HG03108 (cell line): Measurements from ENCODE around the gene LARGE1.

Experiments used
- ATAC-seq: cut with Tn5 transposase; IDR thresholded peaks from one replicate; pipeline ENCODE4 v1.9.1; 2021; ENCODE audit warnings: moderate library complexity; ENCODE audit not compliant: unreplicated experiment

LARGE1 gene

DNA sequence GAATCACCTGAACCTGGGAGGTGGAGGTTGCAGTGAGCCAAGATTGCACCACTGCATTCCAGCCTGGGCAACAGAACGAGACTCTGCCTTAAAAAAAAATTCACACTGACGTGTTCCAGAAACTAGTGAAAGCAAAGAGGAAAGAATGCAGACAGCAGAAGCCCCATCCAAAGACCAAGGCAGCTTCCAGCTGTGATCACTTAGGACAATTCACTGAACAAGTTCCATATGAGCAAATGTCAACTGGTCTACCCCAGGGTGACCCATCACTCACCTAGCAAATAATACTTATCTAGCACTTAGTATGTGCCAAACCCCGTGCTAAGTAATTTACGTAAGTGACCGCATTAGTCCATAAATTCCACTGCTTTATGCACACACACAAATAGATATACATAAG is 138.9 kb downstream of the LARGE1 start:
- ATAC-seq = no peak

DNA sequence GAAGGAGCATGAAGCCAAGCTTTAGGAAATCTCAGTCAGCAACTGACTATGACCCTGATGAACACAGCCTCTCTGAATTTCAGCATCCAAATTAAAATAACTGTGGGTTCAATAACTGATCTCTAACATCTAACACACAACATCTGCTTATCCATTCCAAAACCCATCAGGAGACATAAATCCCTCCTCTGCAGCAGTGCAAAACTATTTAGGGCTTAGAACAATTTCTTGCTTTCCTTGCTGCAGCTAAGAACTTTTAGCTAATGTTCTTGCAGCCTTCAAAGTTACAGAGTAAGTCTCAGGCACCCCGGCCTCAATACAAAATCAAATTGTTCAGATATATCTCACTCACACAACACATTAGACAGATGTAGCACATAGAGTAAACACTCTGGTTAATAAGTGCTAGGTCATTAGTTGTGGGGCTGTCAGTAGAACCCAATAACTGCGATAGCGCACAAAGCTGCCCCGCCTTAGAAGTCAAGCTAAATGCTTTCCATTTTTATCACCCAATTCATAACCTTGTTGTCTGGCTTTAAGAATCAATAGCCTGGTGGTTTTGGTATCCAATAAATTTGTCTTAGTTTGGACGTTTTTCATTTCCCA is 139.6 kb downstream of the LARGE1 start:
- no peak for ATAC-seq

DNA sequence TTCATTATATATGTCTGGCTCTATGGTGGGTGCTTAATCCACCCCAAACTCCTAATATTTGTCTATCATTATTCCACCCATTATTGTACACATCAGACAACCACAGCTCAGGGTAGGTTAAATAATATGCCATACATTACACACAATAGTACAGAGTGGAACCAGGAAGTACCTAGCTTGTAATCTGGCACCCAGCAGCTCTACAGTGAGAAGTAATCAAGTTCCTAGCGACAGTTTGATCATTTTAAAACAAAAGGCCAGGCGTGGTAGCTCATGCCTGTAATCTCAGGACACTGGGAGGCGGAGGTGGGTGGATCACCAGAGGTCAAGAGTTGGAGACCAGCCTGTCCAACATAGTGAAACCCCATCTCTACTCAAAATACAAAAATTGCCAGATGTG is 141.0 kb downstream of the LARGE1 start:
- ATAC-seq = no peak

DNA sequence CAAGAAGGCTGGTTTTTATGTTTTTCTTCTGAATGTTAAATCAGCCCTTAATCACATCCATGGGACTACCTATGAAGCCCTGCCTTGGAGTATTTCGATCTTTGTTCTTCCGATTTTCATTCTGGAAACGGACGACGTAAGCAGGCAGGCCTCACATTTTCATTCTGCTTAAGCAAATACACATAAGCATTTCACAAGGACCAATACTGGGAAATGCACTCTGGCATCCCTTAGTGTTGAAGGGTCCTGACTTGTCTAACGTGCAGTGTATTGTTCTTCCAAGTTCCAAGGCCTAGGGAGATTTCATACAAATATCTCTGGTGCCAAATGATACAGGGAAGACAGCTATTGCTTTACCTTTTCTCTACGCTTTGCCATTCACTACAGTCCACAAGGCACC is 143.8 kb downstream of the LARGE1 start:
- no peak for ATAC-seq

DNA sequence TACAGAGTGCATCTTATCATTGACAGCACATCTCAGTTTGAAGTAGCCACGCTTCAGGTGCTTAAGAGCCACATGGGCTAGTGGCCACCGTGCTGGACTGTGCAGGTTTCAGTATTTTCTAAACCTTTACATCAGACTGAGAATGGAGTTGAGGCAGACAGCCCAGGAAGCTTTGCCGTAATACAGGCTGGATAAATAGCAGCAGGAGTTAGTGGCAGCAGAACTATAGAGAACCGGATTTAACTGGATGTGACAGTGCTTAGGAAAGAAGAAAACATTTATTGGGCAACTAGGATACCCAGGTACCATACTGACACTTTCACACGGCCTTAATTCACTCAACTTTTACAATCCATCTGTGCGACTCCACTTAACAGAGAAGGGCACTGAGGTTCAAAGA is 145.5 kb downstream of the LARGE1 start:
- ATAC-seq = no peak

DNA sequence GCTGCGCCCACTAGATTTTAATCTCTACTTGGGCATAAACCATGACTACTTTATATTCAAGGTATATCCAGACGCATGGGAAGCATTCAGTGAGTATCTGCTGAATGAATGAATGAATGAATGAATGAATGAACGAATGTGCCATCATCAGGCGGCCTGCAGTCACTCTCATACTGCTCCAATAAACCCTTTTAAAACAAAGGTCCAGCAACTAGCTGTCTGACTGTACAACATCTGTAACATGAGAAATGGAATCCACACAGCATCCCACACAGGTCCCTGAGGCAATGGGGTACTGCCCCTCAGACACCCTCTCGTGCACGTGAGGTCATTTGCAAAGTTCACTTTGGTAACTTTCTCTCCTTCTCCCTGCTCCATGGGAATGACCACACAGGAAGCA is 147.5 kb downstream of the LARGE1 start:
- no peak for ATAC-seq

DNA sequence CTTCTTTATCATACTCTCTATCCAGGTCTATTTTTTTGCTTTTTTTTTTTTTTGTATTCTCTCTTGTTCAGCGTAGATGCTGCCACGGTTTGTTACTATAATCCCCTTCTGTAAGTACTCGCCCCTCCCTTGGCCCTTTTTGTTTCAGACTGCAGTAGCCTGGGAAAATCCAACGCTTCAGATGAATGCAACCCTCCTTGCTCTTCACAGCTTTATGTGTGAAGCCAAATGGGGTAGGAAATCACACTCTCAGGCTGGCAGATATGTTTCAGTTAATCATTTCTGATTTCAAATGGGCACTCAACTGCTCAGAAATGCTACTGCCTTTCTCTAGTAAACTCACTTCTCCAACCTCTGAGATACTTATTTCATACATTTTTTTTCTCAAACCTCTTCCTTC is 149.1 kb downstream of the LARGE1 start:
- no peak for ATAC-seq

DNA sequence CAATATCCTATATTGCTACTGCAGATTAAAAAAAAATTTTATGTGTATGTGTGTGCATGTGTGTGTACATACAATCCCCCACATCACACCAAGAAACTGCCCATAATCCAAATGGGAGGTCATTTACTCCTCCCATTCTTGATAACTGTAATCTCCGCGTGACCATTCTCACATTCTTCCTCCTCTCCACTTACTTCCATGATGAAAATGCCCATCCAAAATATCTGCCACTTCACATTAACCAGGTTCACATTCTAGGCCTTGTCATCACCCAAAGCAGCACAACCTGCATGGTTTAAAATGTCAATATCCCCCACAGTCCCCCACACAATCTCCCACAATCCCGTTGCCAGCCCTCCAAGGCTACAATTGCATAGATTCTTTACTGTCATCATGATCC is 149.6 kb downstream of the LARGE1 start:
- no peak for ATAC-seq

DNA sequence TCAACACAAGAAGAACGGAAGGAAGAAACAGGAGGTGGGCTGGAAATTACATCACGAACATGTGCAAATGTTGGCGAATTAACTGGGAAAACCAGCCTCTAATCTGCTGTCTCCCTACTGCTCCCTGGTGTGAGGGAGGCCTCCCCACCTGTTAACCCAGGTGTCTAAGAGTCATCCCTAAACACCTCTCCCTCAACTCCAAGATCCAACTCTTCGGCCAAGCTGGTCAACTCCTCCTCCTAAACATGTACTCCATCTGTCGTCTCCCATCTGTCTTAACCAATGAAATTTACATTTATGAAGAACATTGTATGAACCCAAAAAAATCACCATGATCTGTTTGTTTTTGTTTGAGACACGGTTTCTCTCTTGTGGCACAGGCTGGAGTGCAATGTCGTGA is 154.2 kb downstream of the LARGE1 start:
- ATAC-seq = no peak

DNA sequence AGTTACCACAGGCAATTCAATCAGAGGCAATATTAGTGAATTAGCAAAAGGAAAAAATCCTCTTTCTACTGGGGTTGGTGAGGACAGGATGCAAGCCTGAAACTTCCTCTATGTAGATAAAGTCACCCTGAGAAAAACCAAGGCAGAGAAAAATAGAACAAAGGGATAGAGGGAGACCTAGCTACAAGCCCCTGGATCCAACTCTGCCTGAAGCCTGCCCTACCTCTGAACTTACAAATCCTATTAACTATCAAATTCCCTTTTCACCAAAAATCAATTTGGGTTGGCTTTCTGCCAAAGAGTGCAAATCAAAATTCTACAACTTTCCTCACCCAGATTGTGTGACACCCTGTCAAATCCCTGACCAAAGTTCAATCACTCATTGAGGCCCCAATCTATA is 161.3 kb downstream of the LARGE1 start:
- ATAC-seq = no peak

DNA sequence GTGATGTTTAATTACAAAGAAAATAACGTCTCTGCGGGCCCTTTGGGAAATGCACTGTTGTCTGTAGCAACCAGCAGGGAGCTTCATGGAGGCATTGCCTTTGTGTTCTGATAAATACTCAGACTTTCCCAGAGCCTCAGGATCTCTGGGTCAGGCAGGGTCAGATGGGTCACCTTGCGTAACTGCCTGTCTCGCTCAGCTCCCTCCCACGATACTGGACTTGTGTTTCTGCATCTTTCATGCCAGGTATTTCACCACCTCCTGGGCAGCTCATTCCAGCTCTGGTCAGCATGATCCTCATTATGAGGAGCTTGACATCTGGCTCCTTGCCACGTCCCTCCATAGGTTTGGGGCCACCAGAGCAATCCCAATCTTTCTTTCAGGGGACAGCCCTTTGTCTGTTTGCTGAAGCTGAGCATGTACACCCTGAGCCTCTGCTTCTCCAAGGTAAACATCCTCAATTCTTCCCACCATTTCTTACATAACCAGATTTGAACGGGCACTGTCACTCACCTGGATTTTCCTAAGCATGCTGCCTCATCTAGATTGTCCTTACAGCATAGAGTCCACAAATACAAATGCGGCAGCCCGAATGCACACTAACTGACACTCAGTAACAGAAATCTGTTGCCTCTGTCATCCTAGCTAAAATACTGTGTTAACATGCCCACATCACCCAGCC is 162.3 kb downstream of the LARGE1 start:
- ATAC-seq = no peak

DNA sequence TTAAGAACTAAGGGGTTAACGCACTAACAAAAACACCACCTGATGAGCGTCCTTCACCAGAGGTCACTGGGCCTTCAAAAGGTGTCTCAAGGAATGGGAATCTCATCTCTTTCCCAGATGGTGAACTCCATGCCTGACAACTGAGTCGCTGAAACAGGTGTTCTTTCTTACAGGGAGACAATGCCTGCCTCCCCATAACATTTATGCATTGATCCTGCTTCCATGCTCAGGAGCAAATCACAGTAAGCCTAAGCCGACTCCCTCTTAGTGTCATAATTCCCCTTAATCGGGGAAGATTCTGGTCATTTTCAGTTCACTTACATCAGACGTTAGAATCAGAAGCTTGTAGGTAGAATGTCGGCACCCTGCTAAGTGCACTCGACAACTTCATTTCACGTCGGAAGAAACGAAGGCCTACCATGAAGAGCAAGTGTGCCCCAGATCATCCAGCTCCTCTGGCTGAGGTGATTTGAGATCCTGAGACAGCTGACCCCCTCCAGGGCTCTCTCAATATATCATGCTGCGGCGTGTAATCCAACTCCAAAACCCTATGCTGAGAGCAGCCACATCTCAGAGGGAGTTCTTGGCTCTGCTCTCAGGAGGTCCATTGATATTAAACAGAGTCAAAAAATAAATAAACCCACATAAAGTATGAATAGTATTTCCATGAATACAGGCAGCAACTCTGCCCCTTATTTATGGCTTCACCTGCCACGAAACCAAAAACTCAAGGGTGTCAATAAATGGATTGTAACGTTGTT is 163.1 kb downstream of the LARGE1 start:
- ATAC-seq = no peak

DNA sequence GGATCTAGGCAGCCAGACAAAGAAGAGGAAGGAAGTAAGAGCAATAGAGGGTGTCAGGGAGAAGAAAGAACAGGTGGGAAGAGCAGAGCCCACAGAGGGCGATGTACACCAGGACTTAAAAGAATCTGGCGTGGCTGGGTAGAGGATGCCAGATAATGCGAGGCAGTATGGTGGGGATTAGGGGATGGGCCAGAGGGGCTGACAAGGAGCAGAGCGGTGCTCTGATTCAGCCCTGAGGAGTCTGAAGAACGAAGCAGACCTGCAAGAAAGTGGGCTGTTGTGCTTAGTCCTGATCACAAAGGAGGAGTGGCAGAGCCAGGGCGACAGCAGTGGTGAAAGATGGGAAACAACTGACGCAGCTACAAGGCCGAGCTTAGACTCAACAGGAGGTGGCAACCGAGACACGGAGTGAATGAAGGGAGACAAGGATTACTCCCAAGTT is 163.7 kb downstream of the LARGE1 start:
- ATAC-seq = no peak

DNA sequence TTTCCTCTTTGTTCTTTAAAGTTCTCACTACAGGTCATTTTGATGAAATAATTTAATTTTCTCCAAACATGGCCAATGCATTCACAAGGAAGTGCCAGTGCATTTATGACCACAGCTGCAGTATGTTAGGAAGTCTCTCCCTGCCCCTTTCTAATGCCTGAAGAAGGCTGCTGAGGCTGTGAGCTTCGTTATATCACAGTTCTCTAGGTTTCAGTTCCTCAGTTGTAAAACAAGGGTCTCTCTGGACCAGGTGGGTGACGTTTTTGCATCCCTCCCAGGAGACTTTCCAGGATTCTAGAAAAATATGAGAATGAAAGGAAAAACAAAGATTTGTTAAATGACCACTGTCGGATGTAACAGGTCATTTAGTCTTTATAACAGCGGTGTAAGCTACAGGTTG is 171.6 kb downstream of the LARGE1 start:
- ATAC-seq = no peak

DNA sequence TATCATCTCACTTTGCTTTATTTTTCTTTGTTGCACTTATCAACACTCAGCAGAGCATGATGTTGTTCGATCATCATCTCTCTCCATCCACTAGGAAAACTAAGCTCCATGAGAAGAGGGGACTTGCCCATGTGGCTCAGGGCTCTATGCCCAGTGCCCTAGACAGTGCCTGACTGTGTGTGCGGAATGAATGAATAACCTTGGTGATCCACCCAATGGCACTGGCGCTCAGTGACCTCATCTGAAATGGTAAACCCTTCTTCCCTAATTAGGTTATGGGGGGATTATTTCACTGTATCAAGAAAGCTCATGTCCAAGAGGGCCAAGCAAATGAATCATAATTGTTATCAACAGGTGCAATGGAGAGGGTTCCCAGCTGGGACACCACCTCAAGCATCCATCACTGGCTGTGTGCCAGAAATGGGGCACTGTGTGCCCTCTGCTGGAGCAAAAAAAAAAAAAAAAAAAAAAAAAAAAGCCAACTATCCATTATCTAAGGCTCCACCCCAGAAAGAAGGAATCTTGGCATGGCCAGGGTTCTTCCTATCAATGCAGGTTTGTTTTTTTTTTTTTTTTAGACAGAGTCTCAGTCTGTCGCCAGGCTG is 172.6 kb downstream of the LARGE1 start:
- no peak for ATAC-seq

DNA sequence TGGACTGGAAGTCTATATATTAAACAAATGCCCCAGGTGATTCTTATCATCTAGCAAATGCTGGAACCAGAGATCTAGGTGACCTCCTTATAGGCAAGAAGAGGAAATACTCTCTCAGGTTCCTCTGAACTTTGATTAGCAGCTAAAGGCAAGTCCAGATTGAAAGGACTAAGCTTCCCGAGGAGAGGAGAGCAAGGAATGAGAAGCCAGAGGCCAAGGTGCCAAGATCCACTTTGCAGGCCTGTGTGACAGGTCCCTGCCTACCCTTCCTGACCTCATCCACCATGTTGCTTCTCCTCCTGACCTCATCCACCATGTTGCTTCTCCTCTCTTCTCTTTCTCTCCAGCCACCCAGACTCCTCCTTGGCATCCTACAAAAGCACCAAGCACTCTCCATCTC is 173.2 kb downstream of the LARGE1 start:
- no peak for ATAC-seq

DNA sequence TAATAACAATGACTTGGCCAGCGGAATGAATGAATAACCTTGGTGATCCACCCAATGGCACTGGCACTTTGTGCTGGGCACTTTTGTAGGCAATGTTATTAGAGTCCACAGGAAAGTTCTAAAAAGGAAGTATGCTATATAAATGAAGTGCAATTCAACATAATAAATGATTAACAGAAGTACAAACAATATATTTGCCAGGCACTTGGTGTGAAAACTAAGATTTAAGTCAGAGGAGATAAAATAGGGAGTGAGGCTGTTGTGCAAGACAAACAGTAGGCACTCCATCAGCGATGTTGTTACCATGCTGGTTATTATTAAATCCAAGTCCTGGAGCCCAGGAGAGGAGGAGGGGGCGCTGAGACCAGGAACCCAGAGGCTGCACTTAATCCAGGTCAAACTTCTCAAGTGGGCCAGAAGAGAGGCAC is 173.8 kb downstream of the LARGE1 start:
- ATAC-seq = no peak

DNA sequence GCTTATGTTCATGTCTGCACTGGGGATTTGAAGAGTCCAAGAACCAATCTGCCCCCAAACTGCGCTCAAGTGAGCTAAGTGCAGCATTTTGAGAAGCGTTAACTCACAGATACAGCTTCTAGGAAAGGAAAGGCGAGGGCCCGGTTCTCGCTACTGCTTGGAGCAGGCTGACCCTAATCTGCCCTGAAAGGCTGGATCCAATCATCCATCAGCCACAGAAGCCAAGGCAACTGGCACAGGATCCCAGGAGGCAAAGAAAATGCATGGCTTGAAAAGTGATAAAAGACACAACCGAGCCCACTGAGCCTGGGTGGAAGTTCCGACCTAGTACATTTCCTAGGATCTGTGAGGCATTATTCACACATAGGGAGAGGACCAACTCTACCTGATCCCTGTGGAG is 174.8 kb downstream of the LARGE1 start:
- ATAC-seq = no peak

DNA sequence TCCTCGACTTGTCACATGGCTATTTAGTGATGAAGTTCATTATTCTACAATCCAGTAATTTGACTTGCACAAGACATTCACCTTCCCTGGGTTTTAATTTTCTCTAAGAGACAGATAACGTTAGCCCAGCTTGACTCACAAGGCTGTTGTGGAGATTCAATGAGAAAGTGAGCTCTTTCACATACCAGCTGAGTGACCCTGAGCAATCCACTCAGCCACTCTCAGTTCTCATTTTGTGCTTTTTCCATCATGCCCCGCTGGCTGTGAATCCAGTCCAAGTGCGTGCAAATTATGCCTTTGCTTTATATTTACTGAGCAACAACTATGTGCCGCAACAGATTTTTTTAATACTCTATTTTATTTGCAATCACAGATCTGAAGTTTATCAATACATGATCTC is 176.5 kb downstream of the LARGE1 start:
- no peak for ATAC-seq

DNA sequence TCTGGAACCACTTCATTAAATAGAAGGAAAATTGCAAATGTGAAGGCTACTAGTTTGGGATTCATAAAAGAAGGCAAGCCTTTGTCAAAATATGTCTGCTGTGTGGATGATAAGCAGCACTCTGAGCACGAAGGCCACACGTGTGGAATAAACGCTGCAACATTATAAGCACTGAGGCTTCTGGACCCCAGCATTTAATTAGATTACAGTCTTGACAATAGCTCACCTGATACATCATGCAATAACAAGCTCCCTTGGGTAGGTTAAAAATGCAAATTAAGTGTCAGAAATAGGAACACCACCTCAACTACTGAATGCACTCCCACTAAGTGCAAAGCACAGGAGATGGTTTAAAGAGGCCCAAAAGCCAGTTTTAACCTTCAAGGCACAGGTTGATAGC is 179.3 kb downstream of the LARGE1 start:
- no peak for ATAC-seq

DNA sequence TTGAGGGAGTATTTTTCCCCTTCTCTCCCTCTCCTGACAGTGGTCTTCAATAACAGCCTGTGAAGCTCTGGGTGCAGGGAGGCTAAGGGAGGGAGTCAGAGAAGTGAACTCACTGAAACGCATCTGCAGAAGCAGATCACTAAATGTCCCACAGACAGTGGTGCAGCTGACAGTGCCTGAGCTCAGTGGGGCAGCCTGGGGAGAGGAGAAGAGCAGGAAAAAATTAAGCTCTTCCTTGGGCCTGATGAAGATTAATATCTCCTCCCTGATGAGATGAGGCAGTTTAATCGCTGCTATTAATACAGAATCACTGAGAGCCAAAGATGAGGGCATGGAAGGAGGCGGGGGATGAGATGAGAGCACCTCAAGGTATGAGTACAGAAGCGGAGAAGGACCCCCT is 180.8 kb downstream of the LARGE1 start:
- no peak for ATAC-seq

DNA sequence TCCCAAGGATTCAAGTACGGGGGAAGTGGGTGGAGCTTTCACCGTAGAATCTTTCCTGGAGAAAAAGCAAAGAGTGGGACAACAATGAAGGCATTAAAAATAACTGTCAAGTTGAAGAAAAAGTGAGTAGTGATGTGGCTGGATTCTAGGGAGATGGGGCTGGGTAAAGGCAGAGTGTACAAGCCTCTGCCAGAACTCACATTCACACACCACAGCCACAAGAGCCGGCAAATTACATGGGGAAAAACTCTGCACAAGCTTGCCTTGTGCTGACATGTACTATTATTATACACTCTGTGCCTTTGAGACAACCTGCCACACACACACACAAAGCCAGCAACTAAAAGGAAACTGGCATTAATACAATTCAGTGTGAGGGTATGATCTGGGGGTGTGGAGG is 182.6 kb downstream of the LARGE1 start:
- no peak for ATAC-seq
